Upper lobe of left lung (tissue), 4 donors: ENCODE data around the gene PML.
"Not testable (repeated sequence)": the region's sequence is repeated elsewhere in the genome, so short reads cannot be mapped to it uniquely, and the experiment has no call there.

Source experiments
- CTCF ChIP-seq, 6 experiments: fragments of 450-650 bp in 4 of 6; fragments of 200-600 bp in 2 of 6; sonication (generic) in 2 of 6; IDR thresholded peaks; one replicate each; pipeline ENCODE4 v1.5.1; 2016 to 2019; ENCODE audit warnings: antibody characterized with exemption in 6 of 6
- EP300 ChIP-seq, 4 donors: sonication (generic); formaldehyde crosslinking; IDR thresholded peaks; one replicate each; pipeline ENCODE4 v1.5.1; 2017; ENCODE audit warnings: antibody characterized with exemption in 4 of 4, control low read depth in 2 of 4
- POLR2A ChIP-seq, 4 donors: fragments of 450-650 bp; IDR thresholded peaks; one replicate each; pipeline ENCODE4 v1.5.1; 2016 to 2017; ENCODE audit warnings: antibody characterized with exemption in 4 of 4, mild to moderate bottlenecking in 2 of 4
- POLR2AphosphoS5 ChIP-seq, 2 donors: sonication (generic); formaldehyde crosslinking; IDR thresholded peaks; one replicate each; pipeline ENCODE4 v1.5.1; 2017; ENCODE audit warnings: antibody characterized with exemption in 2 of 2

GRCh38 chr15:74095610-74096009 is 101.1 kb downstream of the PML start:
- not testable (repeated sequence) for TF ChIP-seq CTCF, POLR2A, POLR2AphosphoS5, EP300 (IDR thresholded peaks at IDR 0.05)
